Measurements from ENCODE around the gene ZDHHC20. TPM values are rescaled to one million over a fixed set of nuclear protein-coding genes. Genes with fewer than 3 reads are reported as not detected.

ZDHHC20 gene
- total and polyA plus RNA-seq, 2 of the 13 experiments (the other 11 are each of a cell fraction or from before 2014, with no cell fraction given): 19.9 to 59.9 TPM

DNA sequence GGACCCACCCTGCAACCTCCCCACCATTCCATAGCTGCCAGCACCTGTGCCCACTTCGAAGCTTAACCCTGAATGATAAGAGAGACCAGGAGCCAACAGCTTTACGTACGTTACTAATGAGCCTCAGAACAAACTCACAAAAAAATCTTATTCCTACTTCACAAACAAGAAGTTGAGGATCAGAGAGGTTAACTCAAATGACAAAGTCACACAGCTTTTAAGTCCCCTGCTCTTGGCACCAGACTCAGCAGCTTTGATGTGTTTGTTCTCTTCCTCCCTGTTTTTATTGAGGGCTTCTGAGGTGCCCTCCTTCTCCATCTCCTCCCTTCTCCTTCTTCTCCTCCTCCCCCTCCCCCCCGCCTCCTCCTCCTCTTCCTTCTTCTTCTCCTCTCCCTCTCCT, 115.4 kb downstream of the ZDHHC20 start:
- Histone ChIP-seq H3K4me2 (ENCODE audit: low read depth, low read length) (no peak overlapping the region), H3K36me3 (replicated peaks in 1 of 2; ENCODE audit: control insufficient read depth in 1 of 2, insufficient read depth in 2 of 2, low read length in 2 of 2) (no peaks in the 10 kb centered on the region), H3K27me3 (ENCODE audit: control insufficient read depth in 1 of 2, insufficient read depth in 2 of 2, low read length in 2 of 2) (no peaks in the 10 kb centered on the region), H3K4me1 (ENCODE audit: insufficient read depth, low read length) (no peaks in the 10 kb centered on the region), H2AFZ (ENCODE audit: low read length) (no peak overlapping the region), H3K9me3 (ENCODE audit: low read length) (no peaks in the 10 kb centered on the region), H3K79me2 (ENCODE audit: insufficient read depth, low read length) (no peaks in the 10 kb centered on the region), H4K20me1 (ENCODE audit: insufficient read depth, low read length) (0 out of 2 replicates have a peak, but pooled peaks cover 3% of the 10 kb centered on the region), H3K27ac (ENCODE audit: extremely low read length, insufficient read depth, low read length) (no peak overlapping the region), H3K4me3 (replicated peaks in 1 of 3; ENCODE audit: insufficient read depth in 1 of 3, low read depth in 2 of 3, low read length in 3 of 3) (no peak overlapping the region), H3K9ac (ENCODE audit: insufficient read depth, low read depth, low read length) (no peak overlapping the region)
- intact Hi-C loops (cut with micrococcal nuclease; ENCODE audit: unreplicated experiment) (no loop called here), in situ Hi-C loops (cut with HindIII; ENCODE audit: extremely low pct_ligation_motif_present, low pct_unique_long_range_greater_than_20kb) (loop anchor here (5.0 kb wide), 1 partner anchor 134 kb away; no protein-coding TSS in a partner anchor)
- no peak for DNase-seq (ENCODE audit: low spot score)
- POLR2A ChIA-PET: no interaction called here
- CTCF ChIA-PET (ENCODE audit: low intra/inter-chr PET ratio, low total read pairs): no interaction called here
- 64% methylated on average over 4 of the region's 4 CpGs for WGBS (ENCODE audit: low lambda C conversion rate)
- no peak for ATAC-seq
- no TSS peak for BruUV-seq (replicated peaks)
- TF ChIP-seq ZNF768 (CRISPR knock-in tag; IDR thresholded peaks at IDR 0.05) (peak; percentile 60; the same call in 1 of the 2 replicates), ZNF556 (CRISPR knock-in tag; IDR thresholded peaks at IDR 0.05; ENCODE audit: borderline replicate concordance) (no peak)
- FAIRE-seq: no peak

DNA sequence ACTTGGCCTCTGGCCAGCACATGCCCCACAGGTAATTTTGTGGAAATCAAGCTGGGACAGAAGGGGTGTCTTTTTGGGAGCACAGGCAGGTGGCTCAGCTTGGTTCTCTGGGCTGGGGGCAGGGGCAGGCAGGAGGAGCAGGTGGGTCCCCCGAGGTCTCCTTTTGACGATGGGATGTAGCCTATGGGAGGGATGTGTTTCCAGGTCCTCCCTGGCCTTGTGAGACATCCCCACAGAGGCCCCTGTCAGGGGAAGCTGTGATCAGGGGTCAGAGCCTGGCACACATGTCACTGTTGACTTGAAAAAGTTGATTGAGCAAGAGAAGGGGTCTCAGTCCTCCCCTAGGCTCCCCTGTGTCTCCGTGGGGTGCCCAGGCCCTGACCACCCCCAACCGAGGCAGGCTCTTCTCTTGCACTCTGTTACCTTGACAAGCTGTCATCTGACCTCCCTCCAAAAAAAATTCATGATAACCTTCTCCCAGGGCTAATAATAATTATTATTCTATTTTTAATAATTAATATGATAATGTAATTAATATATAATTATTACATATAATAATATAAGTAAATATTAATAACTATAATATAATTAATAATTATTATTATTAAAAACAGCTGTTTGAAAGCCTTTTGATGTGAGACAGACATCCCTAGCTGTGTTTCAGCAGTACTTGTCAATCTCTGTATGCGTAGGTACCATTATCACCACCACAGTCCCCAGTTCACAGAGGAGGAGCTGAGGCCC, 116.2 kb downstream of the ZDHHC20 start:
- CTCF ChIA-PET (ENCODE audit: low intra/inter-chr PET ratio, low total read pairs): no interaction called here
- intact Hi-C loops (cut with micrococcal nuclease; ENCODE audit: unreplicated experiment): no loop called here

More for the DNA sequence above, 116.2 kb downstream of the ZDHHC20 start:
- POLR2A ChIA-PET: no interaction called here
- Histone ChIP-seq H3K27me3 (ENCODE audit: control insufficient read depth in 1 of 2, insufficient read depth in 2 of 2, low read length in 2 of 2) (no peaks in the 10 kb centered on the region), H2AFZ (ENCODE audit: low read length) (no peak overlapping the region), H3K4me1 (ENCODE audit: insufficient read depth, low read length) (0 out of 2 replicates have a peak, but pooled peaks cover 7% of the 10 kb centered on the region), H3K79me2 (ENCODE audit: insufficient read depth, low read length) (no peaks in the 10 kb centered on the region), H3K4me2 (ENCODE audit: low read depth, low read length) (no peak overlapping the region), H3K36me3 (replicated peaks in 1 of 2; ENCODE audit: control insufficient read depth in 1 of 2, insufficient read depth in 2 of 2, low read length in 2 of 2) (no peaks in the 10 kb centered on the region), H3K27ac (ENCODE audit: extremely low read length, insufficient read depth, low read length) (no peak overlapping the region), H3K4me3 (replicated peaks in 1 of 3; ENCODE audit: insufficient read depth in 1 of 3, low read depth in 2 of 3, low read length in 3 of 3) (no peak overlapping the region), H4K20me1 (ENCODE audit: insufficient read depth, low read length) (0 out of 2 replicates have a peak, but pooled peaks cover 3% of the 10 kb centered on the region), H3K9ac (ENCODE audit: insufficient read depth, low read depth, low read length) (no peak overlapping the region), H3K9me3 (ENCODE audit: low read length) (no peaks in the 10 kb centered on the region)
- 26% methylated on average over 5 of the region's 5 CpGs for WGBS (ENCODE audit: low lambda C conversion rate)
- FAIRE-seq: no peak
- ATAC-seq: no peak
- TF ChIP-seq ZNF782 (CRISPR knock-in tag; IDR thresholded peaks at IDR 0.05; ENCODE audit: borderline replicate concordance) (no peak), ZNF30 (CRISPR knock-in tag; IDR thresholded peaks at IDR 0.05) (no peak), POLR2AphosphoS2 (IDR thresholded peaks at IDR 0.05; ENCODE audit: low read depth, low read length) (no peak), PRPF4 (IDR thresholded peaks at IDR 0.05; ENCODE audit: low read depth, low read length, poor library complexity, severe bottlenecking) (no peak), MIXL1 (CRISPR knock-in tag; IDR thresholded peaks at IDR 0.05) (no peak), ZNF274 (CRISPR knock-in tag; IDR thresholded peaks at IDR 0.05) (no peak), NCOA1 (CRISPR knock-in tag; IDR thresholded peaks at IDR 0.05) (no peak), JARID2 (CRISPR knock-in tag; IDR thresholded peaks at IDR 0.05; ENCODE audit: insufficient replicate concordance) (no peak), SOX13 (IDR thresholded peaks at IDR 0.05) (no peak), SOX13 (CRISPR knock-in tag; conservative IDR thresholded peaks at IDR 0.05 in 1 of 2, IDR thresholded peaks at IDR 0.05 in 1 of 2) (no peak)
- BruUV-seq (replicated peaks): no TSS peak
- DNase-seq (ENCODE audit: low spot score): no peak
- in situ Hi-C loops (cut with HindIII; ENCODE audit: extremely low pct_ligation_motif_present, low pct_unique_long_range_greater_than_20kb): loop anchor here (5.0 kb wide), 1 partner anchor 134 kb away; no protein-coding TSS in a partner anchor
